Spinal cord (tissue), 10 donors: ENCODE results near the gene ADAMTS15. TPM values are rescaled to one million over a fixed set of nuclear protein-coding genes. Genes with fewer than 3 reads are reported as not detected.

ENCODE experiments used
- DNase-seq, 6 donors: peaks; one replicate each; pipeline versions ENCODE4 v3.0.0 to v3.0.0-alpha.2; 2013 to 2015; ENCODE audit warnings: low spot score in 6 of 6, low read depth in 4 of 6
- H3K27ac ChIP-seq: one replicate; pipeline ENCODE4 v1.5.1; 2013; ENCODE audit warnings: low read depth, low read length, control low read depth
- H3K27me3 ChIP-seq: one replicate; pipeline ENCODE4 v1.6.1; 2013; ENCODE audit warnings: low read length; ENCODE audit not compliant: control insufficient read depth, insufficient read depth
- H3K36me3 ChIP-seq: one replicate; pipeline ENCODE4 v1.6.1; 2013; ENCODE audit warnings: low read length; ENCODE audit not compliant: control insufficient read depth, insufficient read depth
- H3K4me1 ChIP-seq: one replicate; pipeline ENCODE4 v1.6.1; 2013; ENCODE audit warnings: low read length; ENCODE audit not compliant: control insufficient read depth, insufficient read depth
- H3K4me3 ChIP-seq: one replicate; pipeline ENCODE4 v1.5.1; 2013; ENCODE audit warnings: low read depth, low read length, control low read depth
- H3K9me3 ChIP-seq: one replicate; pipeline ENCODE4 v1.6.1; 2013; ENCODE audit warnings: low read length; ENCODE audit not compliant: control insufficient read depth, insufficient read depth
- WGBS: methylation state at CpG from one replicate; pipeline ENCODE4 v1.1.5; 2013; ENCODE audit warnings: missing lambda C conversion rate; ENCODE audit not compliant: insufficient coverage; 5-methylcytosine and 5-hydroxymethylcytosine counted together
- polyA plus RNA-seq, 2 donors: library from polyadenylated mRNA; unstranded; fragments of 120-200 nt; gene quantifications; one replicate each; pipeline ENCODE4 v1.2.1, GENCODE V29; 2013; ENCODE audit not compliant: insufficient read length in 2 of 2
- total RNA-seq, 2 donors: library from RNA; depleted of rRNA in 1 of 2; stranded (reverse); fragments of 120-200 nt in 1 of 2; fragments of >200 nt in 1 of 2; gene quantifications; one replicate each; pipeline versions ENCODE4 v1.2.3 to v1.2.4, GENCODE V29; 2013 to 2014
- donor health status: healthy.

The ADAMTS15 gene
- total and polyA plus RNA-seq, 4 donors = 9.7 to 30.4 (median 13.7) TPM

DNA sequence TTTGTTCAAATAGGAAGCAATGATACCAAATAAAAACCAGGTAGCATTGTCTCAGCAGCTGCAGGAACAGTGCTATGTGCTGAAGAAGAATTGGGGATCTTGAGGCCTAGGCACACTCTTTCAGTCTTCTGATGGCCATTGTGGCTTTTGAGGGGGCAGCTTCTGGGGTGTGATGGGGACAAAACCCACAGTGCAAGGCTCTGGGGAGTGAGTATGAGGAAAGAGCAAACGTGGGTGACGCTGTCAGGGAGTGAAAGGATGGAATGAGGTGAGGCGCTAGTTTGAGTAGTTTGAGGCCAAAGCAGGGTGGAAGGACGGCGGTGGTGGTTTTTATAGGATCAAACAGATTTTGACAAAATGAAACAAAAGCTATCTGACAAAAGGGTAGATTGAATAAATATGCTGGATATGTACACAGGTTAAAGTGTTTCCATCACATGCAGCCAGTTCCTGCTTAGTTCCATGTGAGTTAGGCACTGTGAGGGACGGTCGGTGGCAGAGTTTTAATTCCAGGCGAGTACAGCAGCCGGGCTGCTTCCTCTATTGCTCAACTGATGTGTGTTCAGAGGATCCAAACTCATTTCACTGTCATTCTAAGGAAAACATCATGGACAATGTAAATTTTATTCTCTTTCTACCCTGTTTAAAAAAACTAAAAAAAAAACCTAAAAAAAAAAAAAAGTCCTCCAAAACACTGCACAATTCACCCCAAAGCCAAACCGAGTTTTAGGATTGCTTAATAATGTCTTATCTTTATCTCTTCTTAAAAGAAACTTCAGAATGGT lies 18.9 kb downstream of the ADAMTS15 start:
- Histone ChIP-seq H3K36me3 (peaks cover 34% of the 10 kb centered on the region), H3K4me1 (no peaks in the 10 kb centered on the region), H3K4me3 (no peak overlapping the region), H3K27me3 (no peaks in the 10 kb centered on the region), H3K9me3 (no peaks in the 10 kb centered on the region), H3K27ac (no peak overlapping the region)
- no peak for DNase-seq
- 81% methylated on average over 8 of the region's 10 CpGs for WGBS

- DNase-seq = no peak
- WGBS = no CpG with 5 or more reads among the region's 6 CpGs
- Histone ChIP-seq H3K36me3 (peaks cover 42% of the 10 kb centered on the region), H3K27ac (no peak overlapping the region), H3K4me1 (no peaks in the 10 kb centered on the region), H3K9me3 (no peaks in the 10 kb centered on the region), H3K4me3 (no peak overlapping the region), H3K27me3 (no peaks in the 10 kb centered on the region)
Observed at GRCh38 chr11:130469181-130469580, 20.7 kb downstream of the ADAMTS15 start.

DNA sequence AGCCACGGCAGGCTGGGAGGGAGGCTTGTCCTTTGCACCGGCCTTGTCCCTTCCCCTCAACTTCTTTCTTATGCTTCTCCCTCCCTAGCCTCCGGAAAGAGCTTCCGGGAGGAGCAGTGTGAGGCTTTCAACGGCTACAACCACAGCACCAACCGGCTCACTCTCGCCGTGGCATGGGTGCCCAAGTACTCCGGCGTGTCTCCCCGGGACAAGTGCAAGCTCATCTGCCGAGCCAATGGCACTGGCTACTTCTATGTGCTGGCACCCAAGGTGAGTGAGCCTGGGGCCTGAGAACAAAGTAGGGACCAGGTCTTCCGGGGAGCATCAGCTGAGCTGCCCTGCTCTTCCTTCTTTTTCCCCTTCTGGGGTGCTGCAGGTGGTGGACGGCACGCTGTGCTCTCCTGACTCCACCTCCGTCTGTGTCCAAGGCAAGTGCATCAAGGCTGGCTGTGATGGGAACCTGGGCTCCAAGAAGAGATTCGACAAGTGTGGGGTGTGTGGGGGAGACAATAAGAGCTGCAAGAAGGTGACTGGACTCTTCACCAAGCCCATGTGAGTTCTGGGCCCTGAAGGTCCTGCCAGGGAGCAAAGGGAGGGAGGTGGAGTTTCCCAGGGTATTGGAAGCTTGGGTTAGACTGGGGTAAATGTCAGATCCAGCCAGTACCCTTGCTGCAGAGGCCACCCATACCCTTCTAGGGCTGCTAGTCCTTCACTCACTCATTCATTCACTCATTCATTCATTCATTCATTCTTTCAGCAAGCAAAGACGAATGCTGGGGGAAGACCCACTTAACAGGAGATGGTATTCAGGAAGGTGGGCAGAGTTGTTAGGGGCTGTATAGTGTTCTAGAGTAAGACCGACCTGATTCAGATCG lies 22.6 kb downstream of the ADAMTS15 start:
- no peak for DNase-seq
- Histone ChIP-seq H3K4me3 (no peak overlapping the region), H3K27ac (no peak overlapping the region), H3K36me3 (peaks cover 50% of the 10 kb centered on the region), H3K9me3 (no peaks in the 10 kb centered on the region), H3K27me3 (no peaks in the 10 kb centered on the region), H3K4me1 (no peaks in the 10 kb centered on the region)
- WGBS = 88% methylated on average over 16 of the region's 20 CpGs

GRCh38 chr11:130471731-130472433 lies 23.4 kb downstream of the ADAMTS15 start:
- peaks cover 4% of the 10 kb centered on the region for H3K4me1 ChIP-seq
- H3K27me3 ChIP-seq = no peaks in the 10 kb centered on the region
- no peaks in the 10 kb centered on the region for H3K9me3 ChIP-seq
- H3K36me3 ChIP-seq = peaks cover 47% of the 10 kb centered on the region
- 83% methylated on average over 11 of the region's 11 CpGs for WGBS
- no peak for DNase-seq
- H3K27ac ChIP-seq = no peak overlapping the region
- no peak overlapping the region for H3K4me3 ChIP-seq

- H3K27me3 ChIP-seq = no peaks in the 10 kb centered on the region
- H3K36me3 ChIP-seq = peaks cover 50% of the 10 kb centered on the region
- H3K27ac ChIP-seq = no peak overlapping the region
- H3K9me3 ChIP-seq = no peaks in the 10 kb centered on the region
- peaks cover 6% of the 10 kb centered on the region for H3K4me1 ChIP-seq
- 86% methylated on average over 6 of the region's 7 CpGs for WGBS
- H3K4me3 ChIP-seq = no peak overlapping the region
- DNase-seq = no peak
Observed at GRCh38 chr11:130472434-130472961, 24.1 kb downstream of the ADAMTS15 start.

GRCh38 chr11:130473056-130473794 lies 24.8 kb downstream of the ADAMTS15 start:
- H3K27ac ChIP-seq = no peak overlapping the region
- peaks cover 10% of the 10 kb centered on the region for H3K4me1 ChIP-seq
- no peaks in the 10 kb centered on the region for H3K9me3 ChIP-seq
- H3K27me3 ChIP-seq = no peaks in the 10 kb centered on the region
- H3K4me3 ChIP-seq = no peak overlapping the region
- 97% methylated on average over 52 of the region's 52 CpGs for WGBS
- peaks cover 50% of the 10 kb centered on the region for H3K36me3 ChIP-seq
- no peak for DNase-seq

- Histone ChIP-seq H3K36me3 (peaks cover 52% of the 10 kb centered on the region), H3K9me3 (no peaks in the 10 kb centered on the region), H3K4me3 (no peak overlapping the region), H3K4me1 (peaks cover 13% of the 10 kb centered on the region), H3K27me3 (no peaks in the 10 kb centered on the region), H3K27ac (no peak overlapping the region)
- 92% methylated on average over 19 of the region's 21 CpGs for WGBS
- DNase-seq = no peak
Observed at GRCh38 chr11:130473795-130474377, 25.4 kb downstream of the ADAMTS15 start.

- no peak for DNase-seq
- Histone ChIP-seq H3K27ac (no peak overlapping the region), H3K9me3 (no peaks in the 10 kb centered on the region), H3K4me1 (peaks cover 13% of the 10 kb centered on the region), H3K27me3 (no peaks in the 10 kb centered on the region), H3K36me3 (peaks cover 48% of the 10 kb centered on the region), H3K4me3 (no peak overlapping the region)
- 93% methylated on average over 10 of the region's 12 CpGs for WGBS
Observed at GRCh38 chr11:130474637-130475400, 26.4 kb downstream of the ADAMTS15 start.
